Panc1 (cell line): ENCODE results near the gene TWF2.

Experiments
- POLR2AphosphoS5 ChIP-seq: IDR thresholded peaks from 2 replicates; pipeline ENCODE4 v1.6.1; 2012; ENCODE audit warnings: mild to moderate bottlenecking, low read depth, low read length, moderate library complexity
- TF ChIP-seq, protein P1 (sequence below): fragments of 450-650 bp; IDR thresholded peaks from 2 replicates; pipeline ENCODE4 v1.5.1; 2017; ENCODE audit warnings: mild to moderate bottlenecking

DNA sequence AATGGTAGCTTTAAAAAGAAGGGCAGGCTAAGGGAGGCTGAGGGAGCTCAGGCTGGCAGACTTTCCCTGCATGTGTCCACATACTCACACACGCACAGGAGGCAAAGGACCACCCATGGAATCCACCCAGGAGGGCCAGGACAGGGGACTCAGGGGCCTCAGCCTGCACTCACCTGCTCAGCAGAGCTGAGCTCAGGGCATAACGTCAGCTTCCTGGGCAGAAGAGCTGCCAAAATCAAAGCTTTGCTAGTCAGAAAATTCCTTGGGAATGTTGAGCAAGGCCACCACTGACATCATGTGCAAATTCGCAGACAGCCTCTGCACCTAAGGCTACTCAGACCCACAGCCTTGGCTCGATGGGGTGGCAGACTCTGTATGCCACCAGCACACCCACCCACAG lies 57.4 kb downstream of the TWF2 start:
- TF ChIP-seq, protein P1, sequence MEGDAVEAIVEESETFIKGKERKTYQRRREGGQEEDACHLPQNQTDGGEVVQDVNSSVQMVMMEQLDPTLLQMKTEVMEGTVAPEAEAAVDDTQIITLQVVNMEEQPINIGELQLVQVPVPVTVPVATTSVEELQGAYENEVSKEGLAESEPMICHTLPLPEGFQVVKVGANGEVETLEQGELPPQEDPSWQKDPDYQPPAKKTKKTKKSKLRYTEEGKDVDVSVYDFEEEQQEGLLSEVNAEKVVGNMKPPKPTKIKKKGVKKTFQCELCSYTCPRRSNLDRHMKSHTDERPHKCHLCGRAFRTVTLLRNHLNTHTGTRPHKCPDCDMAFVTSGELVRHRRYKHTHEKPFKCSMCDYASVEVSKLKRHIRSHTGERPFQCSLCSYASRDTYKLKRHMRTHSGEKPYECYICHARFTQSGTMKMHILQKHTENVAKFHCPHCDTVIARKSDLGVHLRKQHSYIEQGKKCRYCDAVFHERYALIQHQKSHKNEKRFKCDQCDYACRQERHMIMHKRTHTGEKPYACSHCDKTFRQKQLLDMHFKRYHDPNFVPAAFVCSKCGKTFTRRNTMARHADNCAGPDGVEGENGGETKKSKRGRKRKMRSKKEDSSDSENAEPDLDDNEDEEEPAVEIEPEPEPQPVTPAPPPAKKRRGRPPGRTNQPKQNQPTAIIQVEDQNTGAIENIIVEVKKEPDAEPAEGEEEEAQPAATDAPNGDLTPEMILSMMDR, result no peak
- no peak for TF ChIP-seq POLR2AphosphoS5
